ENCODE measurements around the gene STX8.

GRCh38 chr17:9408381-9408780 is 167.2 kb downstream of the STX8 start:
- TF ChIP-seq POLR2A (IDR thresholded peaks at IDR 0.05; ENCODE audit: low read depth, low read length), result no peak
- TF ChIP-seq TAF1 (IDR thresholded peaks at IDR 0.05; ENCODE audit: borderline replicate concordance, low read depth, low read length), result no peak

Data from GM12892 (cell line).